ENCODE measurements around the gene NPHS1.
"Not testable (repeated sequence)": the region's sequence is repeated elsewhere in the genome, so short reads cannot be mapped to it uniquely, and the experiment has no call there.

NPHS1 gene

GRCh38 chr19:35888398-35888797 lies 36.1 kb upstream of the NPHS1 start:
- Histone ChIP-seq H3K4me1 (no peaks in the 10 kb centered on the region), H3K27me3 (ENCODE audit: low read depth) (no peaks in the 10 kb centered on the region), H3K4me3 (no peak overlapping the region), H3K9me3 (no peaks in the 10 kb centered on the region), H3K36me3 (replicated peaks) (peaks cover 39% of the 10 kb centered on the region)
- DNase-seq (ENCODE audit: low spot score in 2 of 2): no peak
- in situ Hi-C loops (cut with MboI; ENCODE audit: low sequenced_read_pairs): no loop called here

GRCh38 chr19:35887197-35887596 lies 34.9 kb upstream of the NPHS1 start:
- Histone ChIP-seq H3K36me3 (replicated peaks) (peaks cover 30% of the 10 kb centered on the region), H3K9me3 (no peaks in the 10 kb centered on the region), H3K4me1 (no peaks in the 10 kb centered on the region), H3K4me3 (no peak overlapping the region), H3K27me3 (ENCODE audit: low read depth) (no peaks in the 10 kb centered on the region)
- in situ Hi-C loops (cut with MboI; ENCODE audit: low sequenced_read_pairs): no loop called here
- DNase-seq (ENCODE audit: low spot score in 2 of 2): no peak

- in situ Hi-C loops (cut with MboI; ENCODE audit: low sequenced_read_pairs): no loop called here
Measured at GRCh38 chr19:35885904-35886303, 33.6 kb upstream of the NPHS1 start.

GRCh38 chr19:35885225-35885738 lies 33.0 kb upstream of the NPHS1 start:
- in situ Hi-C loops (cut with MboI; ENCODE audit: low sequenced_read_pairs): no loop called here

More at GRCh38 chr19:35885904-35886303, 33.6 kb upstream of the NPHS1 start:
- Histone ChIP-seq H3K4me3 (no peak overlapping the region), H3K36me3 (replicated peaks) (peaks cover 26% of the 10 kb centered on the region), H3K9me3 (no peaks in the 10 kb centered on the region), H3K27me3 (ENCODE audit: low read depth) (no peaks in the 10 kb centered on the region), H3K4me1 (no peaks in the 10 kb centered on the region)
- no peak for DNase-seq (ENCODE audit: low spot score in 2 of 2)

GRCh38 chr19:35883882-35884281 lies 31.6 kb upstream of the NPHS1 start:
- Histone ChIP-seq H3K4me3 (no peak overlapping the region), H3K36me3 (replicated peaks) (peaks cover 12% of the 10 kb centered on the region), H3K4me1 (no peaks in the 10 kb centered on the region), H3K9me3 (no peaks in the 10 kb centered on the region), H3K27me3 (ENCODE audit: low read depth) (no peaks in the 10 kb centered on the region)
- in situ Hi-C loops (cut with MboI; ENCODE audit: low sequenced_read_pairs): no loop called here
- DNase-seq (ENCODE audit: low spot score in 2 of 2): no peak

More at GRCh38 chr19:35885225-35885738, 33.0 kb upstream of the NPHS1 start:
- DNase-seq (ENCODE audit: low spot score in 2 of 2): no peak
- no peaks in the 10 kb centered on the region for H3K9me3 ChIP-seq
- no peaks in the 10 kb centered on the region for H3K4me1 ChIP-seq
- H3K4me3 ChIP-seq: no peak overlapping the region
- H3K36me3 ChIP-seq (replicated peaks): peaks cover 20% of the 10 kb centered on the region
- no peaks in the 10 kb centered on the region for H3K27me3 ChIP-seq (ENCODE audit: low read depth)

GRCh38 chr19:35882114-35882832 lies 30.0 kb upstream of the NPHS1 start:
- no peaks in the 10 kb centered on the region for H3K4me1 ChIP-seq
- peak; percentile 46 to 55 for DNase-seq (ENCODE audit: low spot score in 2 of 2)
- H3K27me3 ChIP-seq (ENCODE audit: low read depth): no peaks in the 10 kb centered on the region
- H3K9me3 ChIP-seq: no peaks in the 10 kb centered on the region
- in situ Hi-C loops (cut with MboI; ENCODE audit: low sequenced_read_pairs): no loop called here
- H3K4me3 ChIP-seq: no peak overlapping the region
- peaks cover 2% of the 10 kb centered on the region; the same call in 1 of the 2 replicates for H3K36me3 ChIP-seq (replicated peaks)

- in situ Hi-C loops (cut with MboI; ENCODE audit: low sequenced_read_pairs): no loop called here
- DNase-seq (ENCODE audit: low spot score in 2 of 2): peak; percentile 79 to 98
- H3K4me3 ChIP-seq: no peak overlapping the region
- H3K9me3 ChIP-seq: no peaks in the 10 kb centered on the region
- no peaks in the 10 kb centered on the region; the same call in 1 of the 2 replicates for H3K36me3 ChIP-seq (replicated peaks)
- H3K27me3 ChIP-seq (ENCODE audit: low read depth): no peaks in the 10 kb centered on the region
- H3K4me1 ChIP-seq: no peaks in the 10 kb centered on the region
Measured at GRCh38 chr19:35879770-35880317, 27.5 kb upstream of the NPHS1 start.

- in situ Hi-C loops (cut with MboI; ENCODE audit: low sequenced_read_pairs): no loop called here
- no peak for DNase-seq (ENCODE audit: low spot score in 2 of 2)
- H3K4me3 ChIP-seq: no peak overlapping the region
- H3K36me3 ChIP-seq (replicated peaks): no peaks in the 10 kb centered on the region; the same call in 1 of the 2 replicates
- no peaks in the 10 kb centered on the region for H3K9me3 ChIP-seq
- no peaks in the 10 kb centered on the region for H3K4me1 ChIP-seq
- H3K27me3 ChIP-seq (ENCODE audit: low read depth): no peaks in the 10 kb centered on the region
Measured at GRCh38 chr19:35879068-35879467, 26.8 kb upstream of the NPHS1 start.

- H3K36me3 ChIP-seq (replicated peaks): no peaks in the 10 kb centered on the region; the same call in 1 of the 2 replicates
- H3K4me3 ChIP-seq: no peak overlapping the region
- no peaks in the 10 kb centered on the region for H3K27me3 ChIP-seq (ENCODE audit: low read depth)
- in situ Hi-C loops (cut with MboI; ENCODE audit: low sequenced_read_pairs): no loop called here
- peaks cover 6% of the 10 kb centered on the region for H3K4me1 ChIP-seq
- no peak for DNase-seq (ENCODE audit: low spot score in 2 of 2)
- no peaks in the 10 kb centered on the region for H3K9me3 ChIP-seq
Measured at GRCh38 chr19:35874392-35874930, 22.2 kb upstream of the NPHS1 start.

- Histone ChIP-seq H3K4me3 (no peak overlapping the region), H3K27me3 (ENCODE audit: low read depth) (no peaks in the 10 kb centered on the region), H3K4me1 (peaks cover 17% of the 10 kb centered on the region), H3K36me3 (replicated peaks) (no peaks in the 10 kb centered on the region; the same call in 1 of the 2 replicates), H3K9me3 (no peaks in the 10 kb centered on the region)
- in situ Hi-C loops (cut with MboI; ENCODE audit: low sequenced_read_pairs): no loop called here
- DNase-seq (ENCODE audit: low spot score in 2 of 2): no peak
Measured at GRCh38 chr19:35872180-35872579, 19.9 kb upstream of the NPHS1 start.

- DNase-seq (ENCODE audit: low spot score in 2 of 2): no peak
- in situ Hi-C loops (cut with MboI; ENCODE audit: low sequenced_read_pairs): no loop called here
- H3K27me3 ChIP-seq (ENCODE audit: low read depth): no peaks in the 10 kb centered on the region
- no peak overlapping the region for H3K4me3 ChIP-seq
- H3K4me1 ChIP-seq: peaks cover 17% of the 10 kb centered on the region
- H3K36me3 ChIP-seq (replicated peaks): no peaks in the 10 kb centered on the region
- no peaks in the 10 kb centered on the region for H3K9me3 ChIP-seq
Measured at GRCh38 chr19:35871611-35872010, 19.3 kb upstream of the NPHS1 start.

- Histone ChIP-seq H3K9me3 (no peaks in the 10 kb centered on the region), H3K36me3 (replicated peaks) (no peaks in the 10 kb centered on the region), H3K27me3 (ENCODE audit: low read depth) (no peaks in the 10 kb centered on the region), H3K4me1 (peaks cover 17% of the 10 kb centered on the region), H3K4me3 (no peak overlapping the region)
- DNase-seq (ENCODE audit: low spot score in 2 of 2): no peak
- in situ Hi-C loops (cut with MboI; ENCODE audit: low sequenced_read_pairs): no loop called here
Measured at GRCh38 chr19:35870798-35871197, 18.5 kb upstream of the NPHS1 start.

GRCh38 chr19:35870124-35870736 lies 17.9 kb upstream of the NPHS1 start:
- DNase-seq (ENCODE audit: low spot score in 2 of 2): peak; percentile 91 to 93
- Histone ChIP-seq H3K4me1 (peaks cover 17% of the 10 kb centered on the region), H3K4me3 (peak overlapping the region; percentile 36)
- in situ Hi-C loops (cut with MboI; ENCODE audit: low sequenced_read_pairs); H3K36me3 ChIP-seq (replicated peaks); H3K27me3 ChIP-seq (ENCODE audit: low read depth); H3K9me3 ChIP-seq: not testable (repeated sequence)
